Measurements from ENCODE around the gene MED12.

MED12 gene

GRCh38 chrX:71154641-71155040 lies 36.2 kb downstream of the MED12 start:
- no peak overlapping the region for H3K4me3 ChIP-seq (replicated peaks; ENCODE audit: low read depth, low read length)
- TF ChIP-seq CTCF (IDR thresholded peaks at IDR 0.05; ENCODE audit: low read depth, low read length, missing control alignments) = no peak
- no peak for DNase-seq (ENCODE audit: extremely low read depth, low read depth)

GRCh38 chrX:71158603-71159002 lies 40.2 kb downstream of the MED12 start:
- DNase-seq (ENCODE audit: extremely low read depth, low read depth) = no peak
- no peak for TF ChIP-seq CTCF (IDR thresholded peaks at IDR 0.05; ENCODE audit: low read depth, low read length, missing control alignments)

GRCh38 chrX:71159335-71159734 lies 40.9 kb downstream of the MED12 start:
- DNase-seq (ENCODE audit: extremely low read depth, low read depth) = no peak

More at GRCh38 chrX:71158603-71159002, 40.2 kb downstream of the MED12 start:
- H3K4me3 ChIP-seq (replicated peaks; ENCODE audit: low read depth, low read length) = no peak overlapping the region

GRCh38 chrX:71160475-71160874 lies 42.1 kb downstream of the MED12 start:
- no peak for DNase-seq (ENCODE audit: extremely low read depth, low read depth)
- H3K4me3 ChIP-seq (replicated peaks; ENCODE audit: low read depth, low read length) = no peak overlapping the region
- TF ChIP-seq CTCF (IDR thresholded peaks at IDR 0.05; ENCODE audit: low read depth, low read length, missing control alignments) = no peak

More at GRCh38 chrX:71159335-71159734, 40.9 kb downstream of the MED12 start:
- H3K4me3 ChIP-seq (replicated peaks; ENCODE audit: low read depth, low read length) = no peak overlapping the region
- no peak for TF ChIP-seq CTCF (IDR thresholded peaks at IDR 0.05; ENCODE audit: low read depth, low read length, missing control alignments)

GRCh38 chrX:71162981-71163380 lies 44.6 kb downstream of the MED12 start:
- DNase-seq (ENCODE audit: extremely low read depth, low read depth) = no peak
- no peak for TF ChIP-seq CTCF (IDR thresholded peaks at IDR 0.05; ENCODE audit: low read depth, low read length, missing control alignments)
- H3K4me3 ChIP-seq (replicated peaks; ENCODE audit: low read depth, low read length) = no peak overlapping the region

- TF ChIP-seq CTCF (IDR thresholded peaks at IDR 0.05; ENCODE audit: low read depth, low read length, missing control alignments) = no peak
- DNase-seq (ENCODE audit: extremely low read depth, low read depth) = no peak
- no peak overlapping the region for H3K4me3 ChIP-seq (replicated peaks; ENCODE audit: low read depth, low read length)
These were observed 45.7 kb downstream of the MED12 start for GRCh38 chrX:71164071-71164470.

GRCh38 chrX:71166461-71166860 lies 48.1 kb downstream of the MED12 start:
- no peak for DNase-seq (ENCODE audit: extremely low read depth, low read depth)
- TF ChIP-seq CTCF (IDR thresholded peaks at IDR 0.05; ENCODE audit: low read depth, low read length, missing control alignments) = no peak
- H3K4me3 ChIP-seq (replicated peaks; ENCODE audit: low read depth, low read length) = no peak overlapping the region

Data from HFF-Myc (cell line).